HEK293T (cell line): ENCODE data around the gene KRT35.

Experiments
- ARNT ChIP-seq: fragments of 450-650 bp; IDR thresholded peaks from 2 replicates; pipeline ENCODE4 v1.6.1; 2017; ENCODE audit warnings: mild to moderate bottlenecking
- BHLHE40 ChIP-seq: fragments of 450-650 bp; IDR thresholded peaks from 2 replicates; pipeline ENCODE4 v1.6.1; 2016; ENCODE audit warnings: mild to moderate bottlenecking, moderate library complexity, borderline replicate concordance
- CTBP1 ChIP-seq: fragments of 450-650 bp; IDR thresholded peaks from 2 replicates; pipeline ENCODE4 v1.6.1; 2016; ENCODE audit warnings: borderline replicate concordance
- FOXA1 ChIP-seq: fragments of 450-650 bp; IDR thresholded peaks from 2 replicates; pipeline ENCODE4 v1.6.1; 2016; ENCODE audit warnings: mild to moderate bottlenecking
- FOXK2 ChIP-seq: fragments of 450-650 bp; IDR thresholded peaks from 2 replicates; pipeline ENCODE4 v1.6.1; 2016; ENCODE audit warnings: mild to moderate bottlenecking
- FOXM1 ChIP-seq: fragments of 450-650 bp; IDR thresholded peaks from 2 replicates; pipeline ENCODE4 v1.6.1; 2017; ENCODE audit warnings: mild to moderate bottlenecking, borderline replicate concordance
- L3MBTL2 ChIP-seq: fragments of 450-650 bp; conservative IDR thresholded peaks from 2 replicates; pipeline ENCODE4 v1.6.1; 2016; ENCODE audit warnings: mild to moderate bottlenecking
- LEF1 ChIP-seq: fragments of 450-650 bp; IDR thresholded peaks from 2 replicates; pipeline ENCODE4 v1.6.1; 2017; ENCODE audit warnings: mild to moderate bottlenecking, borderline replicate concordance
- PKNOX1 ChIP-seq: fragments of 450-650 bp; IDR thresholded peaks from 2 replicates; pipeline ENCODE4 v1.6.1; 2016
- SP1 ChIP-seq: fragments of 450-650 bp; IDR thresholded peaks from 2 replicates; pipeline ENCODE4 v1.6.1; 2017
- ZNF384 ChIP-seq: fragments of 450-650 bp; IDR thresholded peaks from 2 replicates; pipeline ENCODE4 v1.6.1; 2016

GRCh38 chr17:41474863-41475262, 6.1 kb downstream of the KRT35 start:
- TF ChIP-seq BHLHE40, result no peak
- TF ChIP-seq LEF1, result no peak
- TF ChIP-seq L3MBTL2, result no peak
- no peak for TF ChIP-seq CTBP1
- TF ChIP-seq FOXA1, result no peak
- no peak for TF ChIP-seq FOXM1
- TF ChIP-seq ARNT, result no peak
- no peak for TF ChIP-seq SP1
- no peak for TF ChIP-seq ZNF384
- no peak for TF ChIP-seq FOXK2
- no peak for TF ChIP-seq PKNOX1
